22Rv1 (cell line): ENCODE measurements around the gene GPC2.

Source experiments
- ZFX ChIP-seq: fragments of 450-650 bp; IDR thresholded peaks from 2 replicates; pipeline ENCODE4 v1.6.1; 2017; ENCODE audit warnings: antibody characterized with exemption, borderline replicate concordance
- TF ChIP-seq, protein P1 (sequence below): fragments of 450-650 bp; IDR thresholded peaks from 2 replicates; pipeline ENCODE4 v1.5.1; 2017; ENCODE audit warnings: mild to moderate bottlenecking

DNA sequence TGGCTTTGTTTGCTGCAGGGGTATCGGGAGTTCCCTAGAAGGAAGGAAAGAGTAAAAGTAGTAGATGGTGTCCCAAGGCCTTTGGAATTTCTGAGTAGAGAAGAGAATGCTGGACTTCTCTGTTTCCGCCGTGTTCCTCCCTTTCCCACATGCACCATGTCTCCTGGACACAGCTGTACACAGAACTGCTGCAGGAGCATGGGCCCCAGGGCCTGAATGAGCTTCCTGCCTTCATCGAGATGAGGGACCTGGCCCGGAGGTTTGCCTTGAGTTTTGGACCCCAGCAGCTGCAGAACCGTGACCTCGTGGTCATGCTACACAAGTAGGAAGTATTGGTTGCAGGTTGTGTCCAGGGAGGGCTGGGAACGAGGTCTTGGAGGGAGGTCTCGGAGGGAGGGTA is 27.3 kb upstream of the GPC2 start:
- TF ChIP-seq, protein P1, sequence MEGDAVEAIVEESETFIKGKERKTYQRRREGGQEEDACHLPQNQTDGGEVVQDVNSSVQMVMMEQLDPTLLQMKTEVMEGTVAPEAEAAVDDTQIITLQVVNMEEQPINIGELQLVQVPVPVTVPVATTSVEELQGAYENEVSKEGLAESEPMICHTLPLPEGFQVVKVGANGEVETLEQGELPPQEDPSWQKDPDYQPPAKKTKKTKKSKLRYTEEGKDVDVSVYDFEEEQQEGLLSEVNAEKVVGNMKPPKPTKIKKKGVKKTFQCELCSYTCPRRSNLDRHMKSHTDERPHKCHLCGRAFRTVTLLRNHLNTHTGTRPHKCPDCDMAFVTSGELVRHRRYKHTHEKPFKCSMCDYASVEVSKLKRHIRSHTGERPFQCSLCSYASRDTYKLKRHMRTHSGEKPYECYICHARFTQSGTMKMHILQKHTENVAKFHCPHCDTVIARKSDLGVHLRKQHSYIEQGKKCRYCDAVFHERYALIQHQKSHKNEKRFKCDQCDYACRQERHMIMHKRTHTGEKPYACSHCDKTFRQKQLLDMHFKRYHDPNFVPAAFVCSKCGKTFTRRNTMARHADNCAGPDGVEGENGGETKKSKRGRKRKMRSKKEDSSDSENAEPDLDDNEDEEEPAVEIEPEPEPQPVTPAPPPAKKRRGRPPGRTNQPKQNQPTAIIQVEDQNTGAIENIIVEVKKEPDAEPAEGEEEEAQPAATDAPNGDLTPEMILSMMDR, result no peak
- TF ChIP-seq ZFX, result no peak
